HepG2 (cell line): ENCODE results near the gene PDLIM7.

Experiments used
- ARID5B ChIP-seq: IDR thresholded peaks from 2 replicates; pipeline ENCODE4 v1.4.0; 2020; ENCODE audit warnings: mild to moderate bottlenecking, missing genetic modification reagents
- CENPX ChIP-seq: sonication (generic); formaldehyde crosslinking; IDR thresholded peaks from 2 replicates; pipeline ENCODE4 v1.9.0; 2021; ENCODE audit warnings: mild to moderate bottlenecking, missing genetic modification reagents, moderate library complexity
- CHD4 ChIP-seq: fragments of 200-600 bp; sonication (generic); IDR thresholded peaks from 2 replicates; pipeline ENCODE4 v1.7.0; 2017; ENCODE audit warnings: mild to moderate bottlenecking, low read length, borderline replicate concordance
- CTCF ChIP-seq: sonication (generic); formaldehyde crosslinking; IDR thresholded peaks from 2 replicates; pipeline ENCODE4 v1.5.0; 2020; ENCODE audit warnings: mild to moderate bottlenecking, missing genetic modification reagents, moderate library complexity
- HINFP ChIP-seq: sonication (generic); formaldehyde crosslinking; IDR thresholded peaks from 2 replicates; pipeline ENCODE4 v1.4.0; 2020; ENCODE audit warnings: low read depth, mild to moderate bottlenecking, missing genetic modification reagents
- MAFG ChIP-seq: sonication (generic); formaldehyde crosslinking; IDR thresholded peaks from 2 replicates; pipeline ENCODE4 v1.5.1; 2020; ENCODE audit warnings: mild to moderate bottlenecking, missing genetic modification reagents
- MXD1 ChIP-seq: sonication (generic); formaldehyde crosslinking; IDR thresholded peaks from 2 replicates; pipeline ENCODE4 v1.4.0; 2020; ENCODE audit warnings: mild to moderate bottlenecking, missing genetic modification reagents
- NFYB ChIP-seq: sonication (generic); formaldehyde crosslinking; IDR thresholded peaks from 2 replicates; pipeline ENCODE4 v1.4.0; 2020; ENCODE audit warnings: missing genetic modification reagents
- POLR2A ChIP-seq, 2 experiments: IDR thresholded peaks; 2 replicates each; pipeline ENCODE4 v1.6.1; 2011; ENCODE audit warnings: low read depth in 2 of 2, low read length in 2 of 2, mild to moderate bottlenecking in 1 of 2, moderate library complexity in 1 of 2; ENCODE audit not compliant: insufficient read depth in 1 of 2
- ZBTB21 ChIP-seq: sonication (generic); formaldehyde crosslinking; IDR thresholded peaks from 2 replicates; pipeline ENCODE4 v1.4.0; 2020; ENCODE audit warnings: missing genetic modification reagents
- ZNF264 ChIP-seq: sonication (generic); formaldehyde crosslinking; IDR thresholded peaks from 2 replicates; pipeline ENCODE4 v1.4.0; 2020; ENCODE audit warnings: missing genetic modification reagents
- ZNF343 ChIP-seq: sonication (generic); formaldehyde crosslinking; IDR thresholded peaks from 2 replicates; pipeline ENCODE4 v1.4.0; 2020; ENCODE audit warnings: mild to moderate bottlenecking, missing genetic modification reagents
- ZNF580 ChIP-seq: IDR thresholded peaks from 2 replicates; pipeline ENCODE4 v1.6.1; 2016; ENCODE audit warnings: low read depth, borderline replicate concordance
- ZNF598 ChIP-seq: sonication (generic); formaldehyde crosslinking; IDR thresholded peaks from 2 replicates; pipeline ENCODE4 v1.5.1; 2020; ENCODE audit warnings: mild to moderate bottlenecking, missing genetic modification reagents, borderline replicate concordance

GRCh38 chr5:177512736-177513380 lies 15.5 kb upstream of the PDLIM7 start:
- TF ChIP-seq CHD4 (no peak), HINFP (CRISPR knock-in tag) (no peak), POLR2A (IDR thresholded peaks at IDR 0.05; ENCODE audit: insufficient read depth in 1 of 2, low read depth in 2 of 2, low read length in 2 of 2) (no peak), ZNF598 (CRISPR knock-in tag) (no peak), ZNF580 (CRISPR knock-in tag) (no peak), MXD1 (no peak), ZNF343 (CRISPR knock-in tag) (no peak), NFYB (CRISPR knock-in tag) (no peak), CTCF (no peak), ZNF264 (CRISPR knock-in tag) (no peak), ZBTB21 (CRISPR knock-in tag) (no peak), CENPX (no peak), ARID5B (CRISPR knock-in tag) (no peak), MAFG (CRISPR knock-in tag) (no peak)
